Stimulated activated CD4-positive, alpha-beta T cell treated with anti-CD3 and anti-CD28 coated beads, Interleukin-12 subunit alpha, Interleukin-12 subunit beta, amount 100 ng/mL, for 48 hours (primary cell): ENCODE results near the gene GINS2.

Source experiments
- DNase-seq, 3 donors: peaks; one replicate each; pipeline ENCODE4 v3.0.0-alpha.2; 2020; ENCODE audit warnings: low read depth in 2 of 3, low spot score in 1 of 3

GINS2 gene

GRCh38 chr16:85690469-85691064 is 1.8 kb upstream of the GINS2 start:
- no peak for DNase-seq

- DNase-seq: no peak
Measured at GRCh38 chr16:85689950-85690320, 1.2 kb upstream of the GINS2 start.

DNA sequence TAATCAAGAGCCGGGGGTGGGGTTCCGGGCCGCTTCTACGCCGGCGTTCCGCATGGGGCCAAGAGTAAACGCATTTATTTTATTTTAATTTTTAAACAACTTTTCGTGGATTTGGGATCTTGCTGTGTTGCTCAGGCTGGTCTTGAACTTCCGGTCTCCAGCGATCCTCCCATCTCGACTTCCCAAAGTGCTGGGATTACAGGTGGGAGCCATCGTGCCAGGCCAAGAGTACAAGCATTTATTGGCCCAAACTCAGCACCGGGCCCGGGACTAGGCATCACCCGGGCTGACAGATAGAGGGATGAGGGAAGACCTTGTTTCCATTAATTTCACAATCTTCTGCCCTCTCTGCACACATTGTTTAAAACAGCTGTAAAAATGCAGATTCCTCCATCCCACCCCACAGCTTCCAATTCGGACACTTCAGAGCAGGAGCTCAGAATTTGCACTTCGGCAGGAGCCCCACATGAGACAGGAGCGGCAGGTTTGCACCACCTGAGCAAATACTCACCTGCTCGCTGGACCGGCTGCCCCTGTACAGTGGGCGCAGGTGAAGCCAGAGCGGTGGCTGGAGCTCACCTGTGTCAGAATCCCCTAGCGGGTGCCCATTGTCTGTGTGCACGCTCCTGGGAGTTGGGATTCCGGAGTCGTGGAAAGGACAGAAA is 663 bp upstream of the GINS2 start:
- DNase-seq: no peak

- DNase-seq: peak in 1 of 3 donors; percentile 10
Measured at GRCh38 chr16:85687651-85688471, 893 bp downstream of the GINS2 start.

GRCh38 chr16:85686912-85687591 is 1.7 kb downstream of the GINS2 start:
- DNase-seq: peak; percentile 21 to 22 (median 21)

GRCh38 chr16:85685251-85685650 is 3.5 kb downstream of the GINS2 start:
- no peak for DNase-seq

DNA sequence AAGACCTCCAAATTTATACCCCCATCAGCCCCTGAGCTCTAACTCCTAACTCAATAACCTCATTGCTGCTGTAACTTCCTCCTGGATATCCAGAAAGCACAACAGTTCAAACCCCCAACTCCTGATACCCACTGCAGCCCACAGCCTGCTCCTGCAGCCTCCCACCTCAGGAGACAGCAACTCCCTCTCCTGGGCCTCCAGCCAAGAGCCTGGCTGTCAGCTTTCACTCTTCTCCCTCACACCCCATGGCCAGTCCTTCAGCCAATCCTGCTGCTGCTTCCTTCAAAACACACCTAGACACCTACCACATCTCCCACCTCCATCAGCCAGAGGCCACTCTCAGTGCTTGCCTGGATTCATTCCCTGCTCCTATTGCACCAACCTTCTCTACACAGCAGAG is 5.4 kb downstream of the GINS2 start:
- no peak for DNase-seq

GRCh38 chr16:85682516-85682915 is 6.2 kb downstream of the GINS2 start:
- no peak for DNase-seq

GRCh38 chr16:85681255-85681654 is 7.5 kb downstream of the GINS2 start:
- no peak for DNase-seq

DNA sequence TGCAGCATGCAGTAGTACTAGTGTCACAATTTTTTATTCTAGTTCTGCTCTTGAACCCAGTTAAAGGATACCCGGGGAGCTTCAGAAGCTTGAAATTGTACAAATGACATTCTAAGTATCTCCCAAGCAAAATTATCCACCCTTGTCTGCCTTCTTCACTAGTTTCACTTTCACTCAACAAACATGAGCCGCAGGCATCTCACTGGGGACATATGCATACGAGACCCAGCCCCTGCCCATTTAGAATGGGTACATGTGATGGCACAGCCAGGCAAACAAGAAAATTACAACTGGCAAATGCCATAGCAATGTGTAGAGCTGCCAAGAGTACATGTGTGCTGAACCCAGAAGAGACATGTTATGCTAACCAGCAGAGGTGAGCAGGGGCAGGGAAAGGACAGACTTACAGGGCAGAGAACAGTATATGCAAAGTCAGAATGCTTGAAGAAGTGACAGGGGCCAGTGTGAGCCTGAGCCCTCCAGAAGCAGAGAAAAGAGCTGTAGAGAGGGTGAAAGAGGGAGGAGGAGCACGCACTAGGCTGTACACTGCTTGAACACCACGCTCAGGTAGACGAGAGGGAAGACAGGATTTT is 8.3 kb downstream of the GINS2 start:
- DNase-seq: no peak

DNA sequence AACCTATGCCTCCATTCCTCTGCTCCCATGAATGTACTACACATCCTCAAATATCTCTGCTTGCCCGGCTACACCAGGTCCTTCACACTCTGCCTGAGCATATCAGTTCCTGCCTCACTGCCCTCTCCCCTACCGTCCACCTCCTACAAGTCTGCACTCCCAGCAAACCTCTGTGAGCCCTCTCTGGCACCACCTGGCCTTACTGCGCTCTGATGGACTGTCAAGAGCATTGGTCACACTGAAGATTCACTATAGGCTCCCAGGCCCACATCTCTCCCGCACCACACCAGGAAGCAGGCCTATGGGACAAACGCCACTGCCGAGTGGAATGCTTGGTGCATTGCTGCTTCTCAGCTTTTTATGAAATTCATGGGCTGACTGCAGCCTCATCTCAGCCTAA is 8.9 kb downstream of the GINS2 start:
- no peak for DNase-seq

GRCh38 chr16:85678821-85679220 is 9.9 kb downstream of the GINS2 start:
- no peak for DNase-seq

- no peak for DNase-seq
Measured at GRCh38 chr16:85678016-85678415, 10.7 kb downstream of the GINS2 start.

- DNase-seq: no peak
Measured at GRCh38 chr16:85677383-85677967, 11.3 kb downstream of the GINS2 start.

DNA sequence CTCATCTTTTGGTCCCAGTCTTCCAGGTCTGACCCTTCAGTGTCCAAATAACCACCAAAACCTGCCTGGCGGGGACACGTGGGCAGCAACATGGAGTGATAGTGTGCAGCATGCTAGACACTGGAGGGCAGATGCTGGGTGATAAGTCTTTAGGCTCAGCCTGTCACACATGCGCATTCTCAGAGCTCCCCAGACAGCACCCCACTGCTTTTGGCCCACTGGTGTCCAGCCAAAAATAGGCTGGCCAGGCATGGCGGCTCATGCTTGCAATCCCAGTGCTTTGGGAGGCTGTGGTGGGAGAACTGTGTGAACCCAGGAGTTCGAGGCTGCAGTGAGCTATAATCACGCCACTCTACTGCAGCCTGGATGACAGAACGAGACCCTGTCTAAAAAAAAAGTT is 12.3 kb downstream of the GINS2 start:
- DNase-seq: no peak

DNA sequence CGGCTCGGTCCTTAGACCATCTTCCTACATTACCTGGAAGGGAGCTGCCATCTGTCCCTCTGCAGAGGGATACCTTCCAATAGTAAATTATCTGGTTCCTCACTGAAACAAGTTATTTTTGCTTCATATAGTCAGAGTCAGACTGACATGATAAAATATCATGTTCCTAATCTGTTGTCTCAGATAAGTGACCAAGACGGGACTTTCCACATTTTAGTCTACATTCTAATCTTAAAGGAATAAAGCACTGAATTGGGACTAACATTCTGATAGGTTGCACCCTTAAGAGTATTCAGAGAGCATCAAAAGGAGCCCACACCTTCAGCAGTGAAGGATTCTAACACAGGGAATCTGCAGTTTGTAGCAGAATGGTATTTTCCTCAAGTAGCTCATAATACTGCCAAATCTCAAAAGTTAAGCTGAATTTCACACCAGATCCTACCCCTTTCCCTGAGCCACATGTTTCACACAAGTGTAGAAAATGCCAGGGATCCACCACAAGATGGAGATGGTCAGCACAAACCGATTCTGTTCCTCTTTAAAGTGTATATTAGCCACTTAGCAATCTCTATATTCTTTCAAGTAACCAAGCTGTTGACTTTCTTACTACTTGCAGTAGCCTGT is 13.4 kb downstream of the GINS2 start:
- DNase-seq: no peak

- DNase-seq: no peak
Measured at GRCh38 chr16:85674828-85675227, 13.9 kb downstream of the GINS2 start.

DNA sequence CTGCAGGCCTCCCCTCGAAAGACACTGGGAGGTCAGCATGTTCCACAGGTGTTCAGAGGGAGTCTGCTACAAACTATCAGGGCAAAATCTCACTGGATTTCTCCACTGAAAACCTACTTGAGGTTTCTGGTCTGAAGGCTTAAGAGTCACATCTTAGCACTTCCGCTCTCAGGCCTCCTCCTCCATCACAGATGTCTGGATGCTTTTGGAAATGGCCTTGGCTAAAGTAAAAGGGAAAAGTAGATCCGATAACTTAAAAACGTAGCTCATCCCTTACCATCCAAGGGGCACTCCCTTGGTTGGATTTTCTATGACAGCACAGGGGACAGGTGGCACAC is 14.4 kb downstream of the GINS2 start:
- DNase-seq: no peak

- no peak for DNase-seq
Measured at GRCh38 chr16:85673529-85674417, 15.0 kb downstream of the GINS2 start.

GRCh38 chr16:85670840-85671239 is 17.9 kb downstream of the GINS2 start:
- DNase-seq: no peak
